ENCODE results near the gene DXO.
"Not testable (repeated sequence)": the region's sequence is repeated elsewhere in the genome, so short reads cannot be mapped to it uniquely, and the experiment has no call there.

DNA sequence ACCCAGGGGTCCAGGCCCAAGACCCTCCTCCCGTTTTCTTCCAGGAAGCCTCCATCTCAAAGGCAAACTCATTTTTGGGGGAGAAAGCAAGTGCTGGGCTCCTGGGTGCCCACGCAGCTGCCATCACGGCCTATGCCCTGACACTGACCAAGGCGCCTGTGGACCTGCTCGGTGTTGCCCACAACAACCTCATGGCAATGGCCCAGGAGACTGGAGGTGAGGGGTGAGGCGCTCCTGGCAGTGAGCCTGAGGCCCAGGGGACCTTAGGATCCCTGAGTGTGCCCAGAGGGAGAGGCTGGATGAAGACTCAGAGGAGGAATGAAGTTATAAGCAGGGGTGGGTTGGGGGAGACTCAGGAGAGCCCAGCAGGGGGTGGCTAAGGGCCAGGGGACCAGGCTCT, 24.4 kb upstream of the DXO start:
- TF ChIP-seq CTCF (IDR thresholded peaks at IDR 0.05; ENCODE audit: low read depth, low read length, missing input control); EGR1 (IDR thresholded peaks at IDR 0.05; ENCODE audit: low read depth in 2 of 2); TAF1 (conservative IDR thresholded peaks at IDR 0.05); JUND (IDR thresholded peaks at IDR 0.05); YY1 (IDR thresholded peaks at IDR 0.05); RAD21 (IDR thresholded peaks at IDR 0.05); MAX (IDR thresholded peaks at IDR 0.05); RXRA (IDR thresholded peaks at IDR 0.05); HNF4G (IDR thresholded peaks at IDR 0.05); REST (IDR thresholded peaks at IDR 0.05): not testable (repeated sequence)
